PC-9 (cell line): ENCODE results near the gene AP1G2. TPM values are rescaled to one million over a fixed set of nuclear protein-coding genes. Genes with fewer than 3 reads are reported as not detected.

Experiments
- BruUV-seq: library from RNA; stranded (reverse); fragments of 400-500 nt; replicated peaks from 2 replicates; lab custom pipeline; 2021; lab: Mats Ljungman, UMichigan
- CTCF ChIA-PET: fragments of 300-600 bp; sonication (Branson Sonifier 250); formaldehyde crosslinking; loops from one replicate; lab custom pipeline; 2022; ENCODE audit warnings: antibody characterized with exemption; lab: Charles Lee
- POLR2A ChIA-PET: fragments of 300-600 bp; sonication (Branson Sonifier 250); formaldehyde crosslinking; loops from one replicate; lab custom pipeline; 2022; ENCODE audit warnings: antibody characterized with exemption; ENCODE audit not compliant: unreplicated experiment; lab: Charles Lee
- DNase-seq, 2 experiments: peaks; one replicate each; pipeline versions ENCODE4 v3.0.0 to v3.0.0-alpha.2; 2015 to 2022; ENCODE audit warnings: mixed read lengths in 1 of 2
- H2AFZ ChIP-seq: fragments of 200-600 bp; sonication (generic); 2 replicates; pipeline ENCODE4 v1.8.1; 2017; ENCODE audit warnings: antibody characterized with exemption
- H3F3A ChIP-seq: fragments of 200-600 bp; sonication (generic); 2 replicates; pipeline ENCODE4 v1.8.1; 2017; ENCODE audit warnings: antibody characterized with exemption, mild to moderate bottlenecking, low read depth; ENCODE audit not compliant: insufficient read depth
- H3K27ac ChIP-seq: fragments of 200-600 bp; sonication (generic); 2 replicates; pipeline ENCODE4 v1.6.1; 2016; ENCODE audit warnings: mixed run types
- H3K27me3 ChIP-seq: fragments of 200-600 bp; sonication (generic); 2 replicates; pipeline ENCODE4 v1.6.1; 2016; ENCODE audit warnings: low read depth, mixed run types; ENCODE audit not compliant: insufficient read depth
- H3K36me3 ChIP-seq: fragments of 200-600 bp; sonication (generic); 2 replicates; pipeline ENCODE4 v1.6.1; 2016; ENCODE audit warnings: low read depth, mixed run types
- H3K4me1 ChIP-seq: fragments of 200-600 bp; sonication (generic); replicated peaks from 2 replicates; pipeline ENCODE4 v1.6.1; 2016; ENCODE audit warnings: mixed run types; ENCODE audit not compliant: insufficient read depth
- H3K4me2 ChIP-seq: fragments of 200-600 bp; sonication (generic); 2 replicates; pipeline ENCODE4 v1.6.1; 2017; ENCODE audit warnings: mixed run types
- H3K4me3 ChIP-seq: fragments of 200-600 bp; sonication (generic); 2 replicates; pipeline ENCODE4 v1.6.1; 2016; ENCODE audit warnings: mixed run types
- H3K79me2 ChIP-seq: fragments of 200-600 bp; sonication (generic); 2 replicates; pipeline ENCODE4 v1.6.1; 2017; ENCODE audit warnings: low read depth, mixed run types
- H3K9me2 ChIP-seq: fragments of 200-600 bp; sonication (generic); 2 replicates; pipeline ENCODE4 v1.8.1; 2017; ENCODE audit warnings: mild to moderate bottlenecking; ENCODE audit not compliant: insufficient read depth
- H3K9me3 ChIP-seq: fragments of 200-600 bp; sonication (generic); 2 replicates; pipeline ENCODE4 v1.8.1; 2016; ENCODE audit warnings: low read depth; ENCODE audit not compliant: insufficient read depth
- H4K20me1 ChIP-seq: fragments of 200-600 bp; sonication (generic); 2 replicates; pipeline ENCODE4 v1.8.1; 2017; ENCODE audit not compliant: insufficient read depth
- CTCF ChIP-seq: fragments of 200-600 bp; sonication (generic); conservative IDR thresholded peaks from 2 replicates; pipeline ENCODE4 v1.6.1; 2017; ENCODE audit warnings: mixed run types, antibody characterized with exemption, mild to moderate bottlenecking, moderate library complexity
- EZH2 ChIP-seq: fragments of 200-600 bp; sonication (generic); IDR thresholded peaks from 2 replicates; pipeline ENCODE4 v1.8.0; 2017; ENCODE audit warnings: antibody characterized with exemption, low read depth
- intact Hi-C: fragments of 100-400 bp; cut with micrococcal nuclease; formaldehyde crosslinking; loops from one replicate; pipeline ENCODE4 v1.10.0; 2022; ENCODE audit not compliant: unreplicated experiment
- total RNA-seq: library from RNA; stranded (reverse); gene quantifications from 2 replicates; pipeline ENCODE4 v1.2.3, GENCODE V29; 2021

The AP1G2 gene
- total RNA-seq, 1 experiment from 2014 or later, result 128 TPM

GRCh38 chr14:23604675-23605170 lies 37.1 kb upstream of the AP1G2 start:
- Histone ChIP-seq H3K79me2 (no peaks in the 10 kb centered on the region), H3K4me1 (peaks cover 8% of the 10 kb centered on the region; the same call in 1 of the 2 replicates), H3F3A (no peaks in the 10 kb centered on the region), H3K36me3 (no peaks in the 10 kb centered on the region), H3K4me3 (no peak overlapping the region), H3K27me3 (no peaks in the 10 kb centered on the region), H2AFZ (no peak overlapping the region), H3K9me3 (no peaks in the 10 kb centered on the region), H3K9me2 (no peaks in the 10 kb centered on the region), H3K27ac (no peak overlapping the region), H3K4me2 (no peak overlapping the region), H4K20me1 (no peaks in the 10 kb centered on the region)
- ChIA-PET POLR2A (no interaction called here), CTCF (no interaction called here)
- intact Hi-C loops, result no loop called here
- peak in 1 of 2 experiments; percentile 36 for DNase-seq
- no peak for TF ChIP-seq CTCF
- no peak for TF ChIP-seq EZH2
- no TSS peak for BruUV-seq

- TF ChIP-seq EZH2 (no peak), CTCF (no peak)
- no peaks in the 10 kb centered on the region for H3K79me2 ChIP-seq
- intact Hi-C loops, result no loop called here
- no peaks in the 10 kb centered on the region for H3K9me3 ChIP-seq
- no peaks in the 10 kb centered on the region for H3K27me3 ChIP-seq
- CTCF ChIA-PET, result no interaction called here
- H3K9me2 ChIP-seq, result no peaks in the 10 kb centered on the region
- H3K27ac ChIP-seq, result no peak overlapping the region
- no peaks in the 10 kb centered on the region for H3F3A ChIP-seq
- no peak for DNase-seq
- POLR2A ChIA-PET, result no interaction called here
- no peak overlapping the region for H3K4me2 ChIP-seq
- H4K20me1 ChIP-seq, result no peaks in the 10 kb centered on the region
- peaks cover 8% of the 10 kb centered on the region; the same call in 1 of the 2 replicates for H3K4me1 ChIP-seq
- BruUV-seq, result no TSS peak
- H3K36me3 ChIP-seq, result no peaks in the 10 kb centered on the region
- H3K4me3 ChIP-seq, result no peak overlapping the region
- H2AFZ ChIP-seq, result no peak overlapping the region
Measured at GRCh38 chr14:23604148-23604547, 36.6 kb upstream of the AP1G2 start.

- POLR2A ChIA-PET, result interaction anchor here (0.7 kb wide), 1 partner anchor 491 kb away, joined by 5 read pairs; the partner anchor contains the start of gene PCK2
- intact Hi-C loops, result no loop called here
- Histone ChIP-seq H4K20me1 (no peaks in the 10 kb centered on the region), H3K9me2 (no peaks in the 10 kb centered on the region), H3K4me2 (no peak overlapping the region), H3K4me1 (peaks cover 8% of the 10 kb centered on the region; the same call in 1 of the 2 replicates), H3K36me3 (no peaks in the 10 kb centered on the region), H3F3A (no peaks in the 10 kb centered on the region), H3K27me3 (no peaks in the 10 kb centered on the region), H3K27ac (no peak overlapping the region), H3K9me3 (no peaks in the 10 kb centered on the region), H3K79me2 (no peaks in the 10 kb centered on the region), H3K4me3 (no peak overlapping the region), H2AFZ (no peak overlapping the region)
- no peak for TF ChIP-seq EZH2
- TF ChIP-seq CTCF, result no peak
- no TSS peak for BruUV-seq
- no peak for DNase-seq
- CTCF ChIA-PET, result no interaction called here
Measured at GRCh38 chr14:23603103-23603502, 35.5 kb upstream of the AP1G2 start.
